Activated CD8-positive, alpha-beta memory T cell treated with anti-CD3 and anti-CD28 coated beads for 36 hours (primary cell): ENCODE data around the gene ACTR1B. TPM values are rescaled to one million over a fixed set of nuclear protein-coding genes. Genes with fewer than 3 reads are reported as not detected.

ENCODE experiments used
- CTCF ChIA-PET: fragments of 350-600 bp; sonication (Branson Sonifier 250); formaldehyde crosslinking; loops from one replicate; lab custom pipeline; 2021; ENCODE audit warnings: antibody characterized with exemption; lab: Charles Lee
- POLR2A ChIA-PET: fragments of 350-600 bp; sonication (Branson Sonifier 250); formaldehyde crosslinking; loops from one replicate; lab custom pipeline; 2021; ENCODE audit warnings: antibody characterized with exemption; lab: Charles Lee
- total RNA-seq, 2 experiments: library from RNA; stranded (reverse); gene quantifications; one replicate each; pipeline ENCODE4 v1.2.3, GENCODE V29; 2021

ACTR1B gene
- total RNA-seq, result 10 to 100 TPM; 87.9 to 92.1 TPM

DNA sequence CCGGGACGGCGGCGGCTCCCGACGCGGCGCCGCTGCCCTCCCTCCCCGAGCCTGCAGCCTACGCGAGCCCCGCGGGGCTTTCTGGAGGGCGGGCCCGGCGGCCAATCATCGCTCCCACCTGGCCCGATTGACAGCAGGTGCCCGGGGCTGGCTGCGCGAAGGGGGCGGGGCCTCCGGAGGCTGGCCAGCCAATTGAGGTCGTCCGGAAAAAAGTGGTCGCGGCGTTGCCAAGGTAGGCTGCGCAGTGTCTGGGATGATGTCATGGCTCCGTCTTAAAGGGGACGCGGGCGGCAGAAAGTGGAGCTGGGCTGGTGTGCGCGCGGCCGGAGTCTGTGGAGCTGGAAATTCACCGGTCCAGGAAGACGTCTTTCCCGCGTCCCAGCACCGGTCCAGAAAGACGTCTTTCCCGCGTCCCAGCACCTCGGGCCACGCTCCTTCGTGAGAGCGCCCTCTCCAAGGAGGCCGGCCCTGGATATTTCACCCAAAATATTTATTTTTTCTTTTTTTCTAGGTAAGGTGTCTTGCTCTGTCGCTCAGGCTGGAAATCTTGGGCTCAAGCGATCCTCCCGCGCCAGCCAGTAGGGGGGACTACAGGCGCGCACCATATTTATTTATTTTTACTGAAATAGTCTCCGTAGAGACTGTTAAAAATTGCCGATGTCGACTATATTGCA lies at the start of gene ACTR1B:
ACTR1B (minus strand) TSS at position 83 of the 674 bp plus-strand sequence. CDS start 154 bp downstream, outside the sequence.
- CTCF ChIA-PET, result interaction anchor here (0.5 to 3.4 kb wide), 7 partner anchors 9 to 36 kb away, joined by 5 to 28 read pairs (median 7); partner anchors contain the start of gene COX5B
- POLR2A ChIA-PET, result interaction anchor here (0.6 to 6.3 kb wide), 7 partner anchors 9 to 74 kb away, joined by 3 to 148 read pairs (median 6); partner anchors contain the start of genes ANKRD36B, COX5B and ZAP70

DNA sequence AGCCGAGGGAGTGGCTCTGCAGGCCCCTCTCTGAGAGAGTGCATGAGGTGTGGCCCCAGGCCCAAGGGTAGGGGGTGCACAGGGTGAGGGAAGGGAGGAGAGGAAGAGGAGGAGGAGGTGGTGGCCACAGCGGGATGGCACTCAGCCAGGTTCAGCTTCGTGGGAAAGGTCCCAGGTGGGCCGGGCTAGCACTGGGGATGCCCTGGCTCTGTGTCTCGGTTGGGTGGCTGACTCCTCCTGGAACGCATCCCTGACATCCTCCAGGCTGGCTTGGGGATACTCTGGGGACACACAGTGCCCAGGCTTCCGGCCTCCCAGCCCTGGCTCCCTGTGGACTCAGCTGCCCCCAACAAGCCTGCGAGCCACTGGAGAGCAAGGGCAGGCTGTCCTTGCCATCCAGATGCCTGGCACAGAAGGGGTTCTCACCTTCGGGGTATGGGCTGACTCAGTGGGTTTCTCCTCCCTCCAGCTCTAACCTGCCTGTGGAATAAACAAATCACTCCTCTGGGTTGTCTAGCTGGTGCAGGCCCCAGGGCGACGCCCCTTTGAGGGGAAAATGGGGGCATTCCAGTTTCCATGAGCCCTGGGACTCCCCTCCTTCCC lies 49.0 kb upstream of the ACTR1B start:
- CTCF ChIA-PET, result interaction anchor here (0.8 to 7.5 kb wide), 10 partner anchors 9 to 475 kb away, joined by 3 to 53 read pairs (median 7); partner anchors contain the start of gene ANKRD36B
- POLR2A ChIA-PET, result interaction anchor here (0.5 to 2.7 kb wide), 5 partner anchors 49 to 679 kb away, joined by 3 to 18 read pairs (median 7); partner anchors contain the start of genes ACTR1B and COX5B

DNA sequence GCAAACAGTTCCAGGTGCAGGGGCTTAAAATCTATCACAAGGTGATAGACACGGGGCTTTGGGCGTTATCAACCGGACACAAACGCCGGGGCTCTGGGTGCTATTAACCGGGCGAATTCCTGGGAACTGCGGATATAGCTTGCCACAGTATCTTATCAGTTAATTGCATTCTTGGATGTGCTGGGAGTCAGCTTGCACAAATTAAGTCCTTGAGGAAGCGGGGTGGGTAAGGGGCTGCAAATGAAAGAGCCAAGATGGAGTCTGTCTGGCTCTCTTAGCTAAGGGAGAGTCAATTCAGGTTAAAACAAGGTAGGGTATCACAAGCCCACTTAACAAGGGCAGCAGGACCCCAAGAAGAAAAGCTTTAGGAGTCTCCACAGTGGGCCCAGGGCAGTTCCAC lies 48.3 kb upstream of the ACTR1B start:
- CTCF ChIA-PET, result interaction anchor here (0.9 to 7.5 kb wide), 8 partner anchors 10 to 65 kb away, joined by 3 to 53 read pairs (median 6); no protein-coding TSS in a partner anchor
- POLR2A ChIA-PET, result interaction anchor here (0.5 to 1.4 kb wide), 2 partner anchors 66 to 680 kb away, joined by 3 read pairs; partner anchors contain the start of gene COX5B

DNA sequence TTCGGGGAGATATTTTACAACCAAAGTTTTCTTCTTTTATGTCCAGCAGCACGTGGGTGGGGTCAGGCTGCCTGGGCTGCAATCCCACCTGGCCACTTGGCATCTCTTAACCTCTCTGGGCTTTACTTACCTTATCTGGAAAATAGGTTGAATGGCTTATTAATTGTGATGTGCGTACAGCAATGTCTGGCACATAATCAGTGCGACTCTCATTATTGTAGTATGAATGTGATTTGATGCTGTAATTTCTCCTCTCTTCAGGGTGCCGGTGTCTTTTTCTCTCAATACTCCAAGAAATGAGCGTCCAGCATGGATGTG lies 47.5 kb upstream of the ACTR1B start:
- POLR2A ChIA-PET, result interaction anchor here (1.2 kb wide), 1 partner anchor 48 kb away, joined by 4 read pairs; no protein-coding TSS in a partner anchor

DNA sequence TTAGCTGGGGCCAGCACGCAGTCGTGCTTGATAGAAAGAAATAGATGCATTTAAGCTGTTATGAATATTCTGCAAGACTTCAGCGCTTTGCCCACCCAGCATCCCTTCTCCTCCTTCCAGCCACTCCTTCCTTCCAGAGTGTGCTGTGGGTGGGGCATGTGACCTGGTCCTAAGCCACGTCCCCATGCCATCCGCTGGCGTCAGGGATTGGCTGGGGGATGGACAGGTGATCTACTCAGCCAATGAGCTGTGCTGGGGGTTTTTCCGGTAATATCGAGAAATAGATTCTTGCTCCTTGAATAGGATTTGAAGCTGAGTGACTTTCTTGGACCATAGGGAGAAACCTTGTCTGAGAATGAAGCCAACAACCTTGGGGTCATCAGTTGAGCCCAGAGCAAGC lies 44.8 kb upstream of the ACTR1B start:
- ChIA-PET POLR2A (no interaction called here), CTCF (interaction anchor here (1.0 to 7.5 kb wide), 8 partner anchors 9 to 118 kb away, joined by 3 to 53 read pairs (median 4); no protein-coding TSS in a partner anchor)

More for the DNA sequence above, 47.5 kb upstream of the ACTR1B start:
- CTCF ChIA-PET, result interaction anchor here (0.9 to 7.5 kb wide), 4 partner anchors 12 to 57 kb away, joined by 3 to 53 read pairs (median 16); no protein-coding TSS in a partner anchor

DNA sequence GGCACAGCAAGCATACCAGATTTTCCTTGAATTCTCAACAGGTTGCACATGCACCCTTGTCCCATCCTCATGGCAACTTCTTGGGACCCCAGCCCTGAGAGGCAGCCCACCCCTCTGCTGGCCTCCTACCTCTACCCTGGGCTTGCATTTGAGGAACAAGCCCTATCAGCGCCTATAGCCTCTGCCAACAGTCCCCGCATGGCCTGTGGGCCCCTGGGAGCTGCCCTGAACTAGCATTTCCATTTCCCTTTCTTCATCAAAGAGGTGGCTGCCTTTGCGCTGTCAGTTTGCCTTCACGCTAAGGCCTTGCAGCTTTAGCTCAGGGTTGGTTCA lies 44.2 kb upstream of the ACTR1B start:
- CTCF ChIA-PET, result interaction anchor here (1.0 to 7.5 kb wide), 5 partner anchors 9 to 59 kb away, joined by 3 to 53 read pairs (median 4); no protein-coding TSS in a partner anchor

DNA sequence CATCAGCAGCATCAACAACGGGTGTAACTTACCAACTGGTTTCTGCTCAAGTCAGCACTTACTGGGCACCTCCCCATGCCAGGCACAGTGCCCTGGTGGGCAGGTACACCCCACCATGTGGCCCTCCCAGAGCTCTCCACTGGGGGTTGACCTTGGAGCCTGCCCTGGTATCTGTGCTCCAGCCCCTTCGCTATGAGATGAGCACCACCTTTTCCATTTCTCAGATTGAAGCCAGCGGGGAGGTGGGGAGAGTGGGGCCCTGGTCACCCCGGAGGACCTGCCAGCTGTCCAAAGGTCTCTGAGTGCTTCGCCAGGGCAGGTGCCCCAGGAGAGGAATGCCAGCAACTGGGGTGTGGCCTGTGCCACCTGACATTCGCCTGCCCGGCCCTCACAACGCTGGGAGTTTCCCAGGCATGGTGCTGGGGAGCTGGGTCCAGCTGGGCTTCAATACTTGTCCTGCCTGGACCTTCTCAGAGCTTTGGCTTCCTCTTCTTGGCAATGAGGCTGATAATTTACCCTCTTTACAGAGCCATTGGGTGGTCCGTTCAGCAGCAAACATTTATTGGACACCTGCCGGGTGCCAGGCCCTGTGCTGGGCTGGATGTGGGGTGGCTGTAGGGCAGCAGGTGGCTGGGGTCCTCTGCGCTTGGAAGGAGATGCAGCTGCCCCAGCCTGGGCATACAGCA lies 43.7 kb upstream of the ACTR1B start:
- ChIA-PET CTCF (interaction anchor here (1.2 to 7.5 kb wide), 5 partner anchors 8 to 59 kb away, joined by 3 to 53 read pairs (median 11); no protein-coding TSS in a partner anchor), POLR2A (interaction anchor here (0.7 kb wide), 1 partner anchor 43 kb away, joined by 3 read pairs; no protein-coding TSS in a partner anchor)

More for the DNA sequence above, 44.2 kb upstream of the ACTR1B start:
- POLR2A ChIA-PET, result no interaction called here

DNA sequence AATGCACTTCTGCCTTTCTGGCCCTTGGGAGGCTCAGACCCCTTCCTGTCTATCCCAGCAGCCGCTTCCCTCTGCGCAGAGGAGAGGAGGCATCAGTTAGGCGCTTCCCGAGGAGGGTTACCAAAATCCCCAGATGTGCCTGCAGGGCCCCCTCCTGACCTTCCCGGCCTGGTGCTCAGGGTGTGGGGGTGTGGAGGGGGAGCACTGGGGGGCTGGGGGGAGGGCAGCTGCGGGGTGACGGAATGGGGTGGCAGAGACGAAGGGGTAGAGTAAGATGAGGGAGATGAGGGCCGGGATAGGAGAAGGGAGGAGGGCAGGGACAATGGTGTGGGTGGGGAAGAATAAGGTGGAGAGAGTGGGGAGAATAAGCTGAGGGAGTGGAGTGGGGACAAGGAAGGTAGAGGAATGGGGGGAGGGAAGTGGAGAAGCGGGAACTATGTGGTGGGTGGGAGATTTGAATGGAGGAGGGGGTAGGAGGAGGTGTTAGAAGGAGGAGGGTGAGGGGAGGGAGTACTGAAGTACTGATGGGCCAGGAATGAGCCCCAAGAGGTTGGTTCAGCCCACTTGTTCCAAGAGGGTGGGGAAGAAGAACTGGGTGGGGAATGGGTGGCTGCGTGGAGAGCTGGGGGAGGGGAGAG lies 43.0 kb upstream of the ACTR1B start:
- POLR2A ChIA-PET, result interaction anchor here (0.7 kb wide), 1 partner anchor 43 kb away, joined by 3 read pairs; no protein-coding TSS in a partner anchor
- CTCF ChIA-PET, result interaction anchor here (2.0 to 4.6 kb wide), 2 partner anchors 7 to 42 kb away, joined by 11 to 29 read pairs; no protein-coding TSS in a partner anchor

DNA sequence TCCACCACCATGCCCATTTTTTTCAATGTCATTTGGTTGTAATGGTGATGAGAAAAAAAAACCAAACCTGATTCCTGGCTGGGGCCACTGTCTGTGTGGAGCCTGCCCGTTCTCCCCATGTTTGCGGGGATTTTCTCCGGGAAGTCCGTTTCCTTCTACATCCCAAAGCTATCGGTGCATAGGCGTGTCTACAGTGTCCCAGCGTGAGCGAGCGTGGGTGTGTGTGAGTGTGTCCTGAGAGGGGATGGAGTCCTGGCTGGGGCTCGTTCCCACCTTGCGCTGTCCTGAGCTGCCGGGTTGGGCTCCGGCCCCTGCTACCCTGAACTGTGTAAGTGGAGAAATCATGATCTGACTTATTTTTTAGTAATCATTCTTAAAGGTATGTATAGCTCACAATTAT lies 42.3 kb upstream of the ACTR1B start:
- POLR2A ChIA-PET, result no interaction called here
- CTCF ChIA-PET, result interaction anchor here (2.0 kb wide), 1 partner anchor 42 kb away, joined by 11 read pairs; no protein-coding TSS in a partner anchor

DNA sequence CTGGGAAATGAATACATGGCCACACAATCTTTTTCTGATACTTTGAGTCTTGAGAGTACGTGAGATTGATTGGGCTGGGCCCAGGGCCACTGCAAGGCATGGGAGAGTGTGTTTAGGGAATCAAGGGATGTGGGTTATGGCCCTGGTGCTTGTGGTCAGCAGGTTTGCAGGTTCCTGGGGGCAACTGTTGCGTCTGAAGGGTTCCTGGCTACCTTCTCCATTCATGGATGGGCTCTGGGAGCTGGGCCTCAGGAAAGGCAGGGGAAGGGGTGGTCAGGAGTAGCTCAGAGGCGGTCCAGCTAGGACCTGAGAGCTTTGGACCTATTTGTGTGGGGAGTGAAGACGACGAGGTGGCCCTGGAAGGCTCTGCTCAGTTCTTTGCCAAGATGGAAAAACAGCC lies 41.1 kb upstream of the ACTR1B start:
- ChIA-PET POLR2A (no interaction called here), CTCF (interaction anchor here (0.6 kb wide), 1 partner anchor 1634 kb away, joined by 3 read pairs; no protein-coding TSS in a partner anchor)

DNA sequence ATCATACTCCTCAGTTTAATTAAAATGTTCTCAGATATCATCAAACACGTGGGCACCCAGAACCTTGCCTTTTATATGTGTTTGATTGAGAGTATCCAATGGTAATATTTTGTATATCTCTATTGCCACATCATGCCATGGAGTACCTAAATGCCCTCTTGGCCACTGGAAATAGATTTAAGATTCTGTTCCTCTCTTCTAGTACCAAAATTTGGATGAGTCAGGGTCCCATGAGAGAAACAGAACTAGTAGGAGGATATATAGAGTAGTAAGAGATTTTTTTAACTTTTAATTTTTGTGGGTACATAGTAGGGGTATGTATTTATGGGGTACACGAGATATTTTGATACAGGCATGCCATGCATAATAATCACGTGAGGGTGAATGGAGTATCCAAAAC lies 39.9 kb upstream of the ACTR1B start:
- CTCF ChIA-PET, result no interaction called here
- POLR2A ChIA-PET, result no interaction called here

DNA sequence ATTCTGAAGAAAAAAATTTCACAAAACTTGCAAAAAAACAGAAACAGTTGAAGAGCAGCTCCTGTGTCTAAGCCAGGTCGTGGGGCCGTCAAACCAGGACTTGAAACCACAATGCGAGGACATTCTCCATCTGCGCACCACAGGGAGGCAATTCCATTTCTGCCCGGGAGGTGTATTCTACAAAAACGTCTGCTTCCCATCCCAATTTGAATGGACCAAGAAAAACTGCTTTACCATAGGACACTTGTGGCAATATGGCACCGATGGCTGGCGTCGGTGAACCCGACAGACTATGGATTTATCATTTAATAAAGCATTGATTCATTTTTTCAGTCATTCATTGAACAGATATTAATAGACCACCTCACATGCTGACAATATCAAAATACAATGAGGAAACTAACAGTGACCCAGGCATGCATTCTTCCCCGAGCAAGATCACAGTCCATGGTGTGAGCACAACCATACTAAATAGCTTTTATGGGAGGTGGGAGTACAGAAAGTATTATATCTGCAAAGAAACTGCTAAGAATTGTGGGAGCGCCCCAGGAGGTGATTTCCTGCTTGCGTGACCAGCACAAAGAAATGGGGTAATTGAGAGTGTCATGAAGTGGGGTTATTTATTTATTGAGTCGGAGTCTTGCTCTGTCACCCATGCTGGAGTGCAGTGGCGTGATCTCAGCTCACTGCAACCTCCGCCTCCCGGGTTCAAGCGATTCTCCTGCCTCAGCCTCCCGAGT lies 39.1 kb upstream of the ACTR1B start:
- ChIA-PET POLR2A (no interaction called here), CTCF (interaction anchor here (1.1 kb wide), 1 partner anchor 10 kb away, joined by 3 read pairs; no protein-coding TSS in a partner anchor)

DNA sequence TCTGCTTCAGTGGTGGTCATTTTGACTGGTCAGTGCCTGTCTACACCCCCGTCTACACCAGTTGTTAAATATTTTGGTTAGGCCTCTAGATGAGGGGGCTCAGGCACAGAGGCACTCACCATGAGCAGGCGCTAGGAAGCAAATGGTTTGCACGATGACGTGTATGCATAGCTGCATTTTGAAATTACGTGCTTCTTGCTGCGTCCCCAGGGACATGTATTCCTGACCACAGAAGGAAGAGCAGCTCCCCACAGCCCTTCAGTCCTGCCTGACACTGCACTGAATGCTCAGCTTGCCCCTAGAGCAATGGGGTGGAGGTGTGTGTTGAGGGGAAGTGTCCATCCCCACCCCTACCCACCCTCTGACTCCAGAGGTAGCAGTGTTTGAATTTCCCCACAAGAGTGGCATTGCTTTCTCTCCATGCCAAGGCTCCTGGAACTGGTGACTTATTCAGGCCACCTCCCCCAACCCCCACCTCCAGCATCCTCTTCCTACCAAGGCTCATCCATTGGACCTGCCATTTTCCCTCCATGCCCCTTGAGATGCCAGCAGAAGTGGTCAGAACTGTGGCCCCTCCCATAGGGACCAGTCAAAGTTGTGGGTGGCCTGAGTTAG lies 38.1 kb upstream of the ACTR1B start:
- ChIA-PET CTCF (no interaction called here), POLR2A (no interaction called here)

DNA sequence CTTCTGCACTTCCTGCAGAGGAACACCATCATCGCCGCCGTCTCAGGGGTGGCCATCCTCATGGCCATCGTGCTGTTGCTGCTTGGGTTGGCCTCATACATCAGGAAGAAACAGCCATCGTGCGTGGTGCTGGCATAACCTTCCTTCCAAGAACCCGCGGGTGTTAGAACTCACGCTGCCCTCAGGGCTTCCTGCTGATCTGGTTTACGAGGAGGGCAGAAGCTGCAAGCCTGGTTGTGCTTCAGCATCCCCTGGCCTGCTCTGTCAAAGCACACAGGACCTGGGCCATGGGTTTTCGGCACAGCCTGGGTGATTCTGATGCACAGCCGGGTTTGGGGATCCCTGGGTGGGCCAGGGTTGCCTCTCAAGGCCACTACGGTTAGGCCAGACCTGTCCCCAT lies 37.3 kb upstream of the ACTR1B start:
- ChIA-PET CTCF (interaction anchor here (1.7 to 6.7 kb wide), 4 partner anchors 8 to 110 kb away, joined by 4 to 70 read pairs (median 22); partner anchors contain the start of gene COX5B), POLR2A (no interaction called here)

DNA sequence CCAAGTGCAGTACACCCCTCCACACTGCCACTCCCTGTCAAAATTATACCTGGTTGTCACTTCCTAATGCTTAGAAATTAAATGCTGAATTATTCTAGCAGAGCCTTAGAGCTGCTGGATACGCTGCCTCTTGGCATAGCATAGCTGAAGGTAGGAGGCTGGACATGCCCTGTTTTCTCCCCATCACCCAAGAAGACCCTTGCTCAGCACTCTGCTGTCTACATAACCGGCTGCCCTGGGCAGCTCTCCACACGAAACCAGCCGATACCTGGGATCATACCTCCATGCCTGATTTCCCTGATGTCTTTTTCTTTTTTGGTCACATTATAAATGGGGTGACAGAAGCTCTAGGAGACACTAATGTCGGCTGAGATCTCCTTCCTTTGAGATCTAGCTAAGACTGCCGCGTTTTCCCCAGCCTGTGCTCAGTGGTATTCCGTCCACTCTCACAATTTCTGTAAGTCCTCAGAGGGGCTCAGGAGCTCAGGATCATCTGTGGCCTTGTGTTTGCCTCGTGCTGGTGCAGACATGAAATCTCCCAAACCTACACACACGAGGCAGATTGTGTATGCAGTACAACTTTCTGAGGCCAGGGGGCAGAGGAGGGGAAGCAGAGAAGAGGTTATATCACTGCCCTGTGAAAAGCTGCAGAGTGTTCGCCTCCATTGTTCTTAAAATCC lies 36.1 kb upstream of the ACTR1B start:
- POLR2A ChIA-PET, result interaction anchor here (0.6 to 1.2 kb wide), 4 partner anchors 49 to 110 kb away, joined by 3 to 5 read pairs (median 3); no protein-coding TSS in a partner anchor
- CTCF ChIA-PET, result interaction anchor here (0.6 to 6.7 kb wide), 20 partner anchors 8 to 488 kb away, joined by 3 to 70 read pairs (median 5); partner anchors contain the start of genes ACTR1B, COX5B and ZAP70

DNA sequence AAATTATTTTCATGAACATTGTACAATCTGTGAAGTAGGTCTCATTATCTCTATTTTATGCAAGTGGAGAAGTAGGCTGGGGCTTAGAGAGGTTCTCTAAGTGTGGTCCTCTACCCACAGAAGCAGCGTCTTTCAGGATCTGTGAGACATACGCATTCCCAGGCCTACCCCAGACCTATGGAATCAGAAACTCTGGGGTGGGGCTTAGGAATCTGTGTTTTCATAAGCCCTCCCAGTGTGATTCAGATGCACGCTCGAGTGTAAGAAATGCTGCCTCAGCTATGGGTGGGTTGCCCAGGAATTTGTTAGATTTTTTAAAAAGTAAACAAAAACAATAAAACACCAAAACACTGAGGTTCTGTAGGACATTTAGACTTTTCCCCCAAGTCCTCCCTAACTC lies 34.7 kb upstream of the ACTR1B start:
- ChIA-PET CTCF (interaction anchor here (0.5 to 6.7 kb wide), 14 partner anchors 10 to 107 kb away, joined by 3 to 70 read pairs (median 14); partner anchors contain the start of genes ACTR1B, COX5B and ZAP70), POLR2A (no interaction called here)
